H9 (cell line): Measurements from ENCODE around the gene FBXO39. TPM values are rescaled to one million over a fixed set of nuclear protein-coding genes. Genes with fewer than 3 reads are reported as not detected.

Experiments used
- DNase-seq: peaks from one replicate; pipeline ENCODE4 v3.0.0-alpha.2; 2017
- H2AFZ ChIP-seq: one replicate; pipeline ENCODE4 v1.6.1; 2013; ENCODE audit warnings: mild to moderate bottlenecking, low read length, control low read depth, moderate library complexity
- H2AK5ac ChIP-seq: 2 replicates; pipeline ENCODE4 v1.6.1; 2013; ENCODE audit warnings: low read length, control low read depth, mixed read lengths; ENCODE audit not compliant: insufficient read length
- H2BK120ac ChIP-seq: one replicate; pipeline ENCODE4 v1.6.1; 2013; ENCODE audit warnings: low read depth, mild to moderate bottlenecking, low read length, control low read depth, inconsistent platforms; ENCODE audit not compliant: poor library complexity, severe bottlenecking
- H2BK12ac ChIP-seq: 2 replicates; pipeline ENCODE4 v1.6.1; 2013; ENCODE audit warnings: low read length, control low read depth, mixed read lengths, low read depth; ENCODE audit not compliant: insufficient read length
- H2BK15ac ChIP-seq: 2 replicates; pipeline ENCODE4 v1.6.1; 2013; ENCODE audit warnings: low read depth, low read length, control low read depth
- H2BK20ac ChIP-seq: one replicate; pipeline ENCODE4 v1.6.1; 2013; ENCODE audit warnings: low read depth, mild to moderate bottlenecking, low read length, control low read depth, inconsistent platforms; ENCODE audit not compliant: poor library complexity, severe bottlenecking
- H2BK5ac ChIP-seq: 2 replicates; pipeline ENCODE4 v1.6.1; 2013; ENCODE audit warnings: low read length, control low read depth, mixed read lengths; ENCODE audit not compliant: insufficient read length
- H3K14ac ChIP-seq: 2 replicates; pipeline ENCODE4 v1.6.1; 2013; ENCODE audit warnings: low read length, control low read depth; ENCODE audit not compliant: insufficient read depth
- H3K18ac ChIP-seq: 2 replicates; pipeline ENCODE4 v1.6.1; 2013; ENCODE audit warnings: low read depth, mild to moderate bottlenecking, mixed read lengths, low read length, control low read depth; ENCODE audit not compliant: insufficient read length
- H3K23ac ChIP-seq: 2 replicates; pipeline ENCODE4 v1.6.1; 2013; ENCODE audit warnings: low read length, control low read depth, mixed read lengths, low read depth; ENCODE audit not compliant: insufficient read length
- H3K23me2 ChIP-seq: 2 replicates; pipeline ENCODE4 v1.6.1; 2013; ENCODE audit warnings: low read depth, mild to moderate bottlenecking, mixed read lengths, low read length, control low read depth; ENCODE audit not compliant: insufficient read length, poor library complexity, severe bottlenecking
- H3K27ac ChIP-seq: 2 replicates; pipeline ENCODE4 v1.5.1; 2013; ENCODE audit warnings: low read length, control low read depth, mixed read lengths, low read depth; ENCODE audit not compliant: insufficient read length
- H3K27me3 ChIP-seq: 2 replicates; pipeline ENCODE4 v1.6.1; 2013; ENCODE audit warnings: low read length, control low read depth, inconsistent platforms; ENCODE audit not compliant: insufficient read depth
- H3K4ac ChIP-seq: 2 replicates; pipeline ENCODE4 v1.6.1; 2013; ENCODE audit warnings: low read depth, mild to moderate bottlenecking, control low read depth, inconsistent platforms, low read length, moderate library complexity
- H3K4me1 ChIP-seq: 2 replicates; pipeline ENCODE4 v1.6.1; 2013; ENCODE audit warnings: low read length, control low read depth, inconsistent platforms; ENCODE audit not compliant: insufficient read depth
- H3K4me2 ChIP-seq: 2 replicates; pipeline ENCODE4 v1.6.1; 2013; ENCODE audit warnings: low read length, control low read depth, mixed read lengths; ENCODE audit not compliant: insufficient read length, insufficient read depth
- H3K56ac ChIP-seq: 2 replicates; pipeline ENCODE4 v1.6.1; 2013; ENCODE audit warnings: low read depth, mild to moderate bottlenecking, mixed read lengths, low read length, control low read depth; ENCODE audit not compliant: insufficient read length
- H3K79me1 ChIP-seq: 2 replicates; pipeline ENCODE4 v1.6.1; 2013; ENCODE audit warnings: low read depth, mild to moderate bottlenecking, moderate library complexity, low read length, control low read depth, inconsistent platforms; ENCODE audit not compliant: insufficient read depth, poor library complexity, severe bottlenecking
- H3K79me2 ChIP-seq: 2 replicates; pipeline ENCODE4 v1.6.1; 2013; ENCODE audit warnings: low read length, control low read depth, inconsistent platforms; ENCODE audit not compliant: insufficient read depth
- H3K9ac ChIP-seq: 2 replicates; pipeline ENCODE4 v1.6.1; 2013; ENCODE audit warnings: low read length, control low read depth, mixed read lengths; ENCODE audit not compliant: insufficient read length; ENCODE audit errors: extremely low read depth
- H3K9me3 ChIP-seq: one replicate; pipeline ENCODE4 v1.6.1; 2013; ENCODE audit warnings: low read depth, low read length, inconsistent platforms; ENCODE audit not compliant: control insufficient read depth
- H3T11ph ChIP-seq: one replicate; pipeline ENCODE4 v1.6.1; 2013; ENCODE audit warnings: mild to moderate bottlenecking, low read length, control low read depth, inconsistent platforms
- H4K20me1 ChIP-seq: one replicate; pipeline ENCODE4 v1.6.1; 2013; ENCODE audit not compliant: control insufficient read depth, insufficient read length, insufficient read depth
- H4K5ac ChIP-seq: 2 replicates; pipeline ENCODE4 v1.6.1; 2013; ENCODE audit warnings: low read depth, mild to moderate bottlenecking, mixed read lengths, low read length, control low read depth; ENCODE audit not compliant: insufficient read length
- H4K8ac ChIP-seq: replicated peaks from 2 replicates; pipeline ENCODE4 v1.6.1; 2013; ENCODE audit warnings: low read length, control low read depth, mixed read lengths, low read depth; ENCODE audit not compliant: insufficient read length
- H4K91ac ChIP-seq: 2 replicates; pipeline ENCODE4 v1.6.1; 2013; ENCODE audit warnings: low read depth, mild to moderate bottlenecking, moderate library complexity, mixed read lengths, low read length, control low read depth; ENCODE audit not compliant: insufficient read length
- H3K27ac Mint-ChIP-seq, 3 experiments: 2 replicates in 2 of 3; 3 replicates in 1 of 3; pipeline ENCODE4 v1.8.0; 2020 to 2021; ENCODE audit warnings: mixed read lengths in 3 of 3, mild to moderate bottlenecking in 1 of 3, moderate library complexity in 1 of 3
- H3K27me3 Mint-ChIP-seq: 2 replicates; pipeline ENCODE4 v1.8.0; 2021; ENCODE audit warnings: low read depth, mild to moderate bottlenecking, moderate library complexity, mixed read lengths
- H3K36me3 Mint-ChIP-seq, 3 experiments: 2 replicates in 2 of 3; 3 replicates in 1 of 3; pipeline ENCODE4 v1.8.0; 2020 to 2021; ENCODE audit warnings: low read depth in 3 of 3, mixed read lengths in 3 of 3; ENCODE audit not compliant: insufficient read depth in 1 of 3
- H3K4me1 Mint-ChIP-seq, 2 experiments: 2 replicates each; pipeline ENCODE4 v1.8.0; 2020; ENCODE audit warnings: mixed read lengths in 2 of 2
- H3K4me3 Mint-ChIP-seq, 2 experiments: 2 replicates in 1 of 2; 3 replicates in 1 of 2; pipeline ENCODE4 v1.8.0; 2020 to 2021; ENCODE audit warnings: mild to moderate bottlenecking in 2 of 2, mixed read lengths in 2 of 2, moderate library complexity in 1 of 2
- H3K9me3 Mint-ChIP-seq, 2 experiments: 2 replicates in 1 of 2; 3 replicates in 1 of 2; pipeline ENCODE4 v1.8.0; 2020; ENCODE audit warnings: mild to moderate bottlenecking in 2 of 2, mixed read lengths in 2 of 2, moderate library complexity in 1 of 2
- total RNA-seq: library from RNA; stranded (reverse); gene quantifications from 2 replicates; pipeline ENCODE4 v1.2.1, GENCODE V29; 2021
- TF ChIP-seq, protein P1 (sequence below): fragments of 200-600 bp; sonication (generic); conservative IDR thresholded peaks from 3 replicates; pipeline ENCODE4 v1.8.0; 2021; ENCODE audit warnings: antibody characterized with exemption, mild to moderate bottlenecking

The FBXO39 gene
- total RNA-seq, 1 experiment from 2014 or later = not detected

- no peak overlapping the region for H3K56ac ChIP-seq
- no peak overlapping the region for H4K5ac ChIP-seq
- no peak overlapping the region for H2BK120ac ChIP-seq
- no peak overlapping the region for H3K23ac ChIP-seq
- Mint-ChIP-seq H3K27ac (no peak overlapping the region), H3K4me3 (no peak overlapping the region), H3K4me1 (peaks cover 14% of the 10 kb centered on the region in 2 experiments), H3K27me3 (peaks cover 6% of the 10 kb centered on the region; the same call in 1 of the 2 replicates), H3K36me3 (no peaks in the 10 kb centered on the region), H3K9me3 (peaks cover 4 to 8% of the 10 kb centered on the region in 2 experiments; a peak in 3 of 5 replicates)
- no peak overlapping the region for H3K27ac ChIP-seq
- H3K27me3 ChIP-seq = no peaks in the 10 kb centered on the region
- H2AK5ac ChIP-seq = no peak overlapping the region
- no peak overlapping the region for H2AFZ ChIP-seq
- H2BK12ac ChIP-seq = no peak overlapping the region
- no peak overlapping the region for H3K18ac ChIP-seq
- no peak overlapping the region for H2BK20ac ChIP-seq
- TF ChIP-seq, protein P1, sequence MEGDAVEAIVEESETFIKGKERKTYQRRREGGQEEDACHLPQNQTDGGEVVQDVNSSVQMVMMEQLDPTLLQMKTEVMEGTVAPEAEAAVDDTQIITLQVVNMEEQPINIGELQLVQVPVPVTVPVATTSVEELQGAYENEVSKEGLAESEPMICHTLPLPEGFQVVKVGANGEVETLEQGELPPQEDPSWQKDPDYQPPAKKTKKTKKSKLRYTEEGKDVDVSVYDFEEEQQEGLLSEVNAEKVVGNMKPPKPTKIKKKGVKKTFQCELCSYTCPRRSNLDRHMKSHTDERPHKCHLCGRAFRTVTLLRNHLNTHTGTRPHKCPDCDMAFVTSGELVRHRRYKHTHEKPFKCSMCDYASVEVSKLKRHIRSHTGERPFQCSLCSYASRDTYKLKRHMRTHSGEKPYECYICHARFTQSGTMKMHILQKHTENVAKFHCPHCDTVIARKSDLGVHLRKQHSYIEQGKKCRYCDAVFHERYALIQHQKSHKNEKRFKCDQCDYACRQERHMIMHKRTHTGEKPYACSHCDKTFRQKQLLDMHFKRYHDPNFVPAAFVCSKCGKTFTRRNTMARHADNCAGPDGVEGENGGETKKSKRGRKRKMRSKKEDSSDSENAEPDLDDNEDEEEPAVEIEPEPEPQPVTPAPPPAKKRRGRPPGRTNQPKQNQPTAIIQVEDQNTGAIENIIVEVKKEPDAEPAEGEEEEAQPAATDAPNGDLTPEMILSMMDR = no peak
- no peaks in the 10 kb centered on the region for H3K79me1 ChIP-seq
- no peaks in the 10 kb centered on the region for H4K20me1 ChIP-seq
- no peaks in the 10 kb centered on the region for H3K9me3 ChIP-seq
- DNase-seq = no peak
- H3K79me2 ChIP-seq = no peaks in the 10 kb centered on the region
- no peak overlapping the region for H4K8ac ChIP-seq
- no peak overlapping the region for H3K9ac ChIP-seq
- no peak overlapping the region for H3K4me2 ChIP-seq
- H4K91ac ChIP-seq = no peak overlapping the region
- H3K4me1 ChIP-seq = peaks cover 9% of the 10 kb centered on the region; the same call in 1 of the 2 replicates
- no peak overlapping the region for H3K4ac ChIP-seq
- H3K14ac ChIP-seq = no peak overlapping the region
- H3T11ph ChIP-seq = no peak overlapping the region
- H2BK5ac ChIP-seq = no peak overlapping the region
- H3K23me2 ChIP-seq = no peaks in the 10 kb centered on the region
- no peak overlapping the region for H2BK15ac ChIP-seq
Measured at GRCh38 chr17:6748617-6749016, 27.4 kb upstream of the FBXO39 start.
